ENCODE measurements around the gene LBHD2.

DNA sequence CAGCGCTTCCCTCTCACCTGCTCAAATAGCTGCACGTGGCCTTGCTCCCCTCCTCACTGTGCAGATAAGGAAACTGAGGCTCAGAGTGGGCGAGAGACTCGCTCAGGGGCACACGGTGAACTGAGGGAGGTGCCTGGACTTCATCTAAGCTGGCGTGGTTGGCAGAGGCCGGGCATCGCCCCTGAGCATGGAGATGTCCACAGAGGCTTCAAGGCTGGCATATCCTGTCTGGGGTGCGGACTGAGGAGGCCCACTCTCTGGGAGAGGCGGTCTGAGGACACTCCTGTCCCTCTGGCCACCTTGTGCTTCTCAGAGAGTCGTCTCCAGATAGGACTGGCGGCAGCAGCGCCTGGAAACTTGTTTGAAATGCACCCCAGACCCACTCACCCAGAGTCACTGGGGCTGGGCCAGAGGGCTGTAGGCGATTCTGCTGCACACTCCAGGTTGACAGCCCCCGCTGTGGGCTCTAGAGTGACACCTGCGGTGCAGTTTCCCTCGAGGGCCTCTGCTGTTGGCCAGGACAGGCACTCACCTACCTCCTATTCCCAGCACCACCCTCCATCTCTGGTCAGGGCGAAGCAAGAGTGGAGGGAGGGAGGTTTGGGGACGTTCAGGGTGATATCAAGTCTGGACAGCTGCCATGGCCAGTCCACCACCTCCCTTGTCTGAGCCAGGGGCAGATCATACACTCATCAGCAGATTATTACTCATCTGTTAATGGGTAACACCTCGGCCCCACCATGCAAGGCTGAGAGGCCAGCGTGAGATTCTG lies 11.2 kb upstream of the LBHD2 start:
- TF ChIP-seq POLR2A (IDR thresholded peaks at IDR 0.05; ENCODE audit: low read length) (no peak), GATA1 (IDR thresholded peaks at IDR 0.05; ENCODE audit: low read depth, low read length) (no peak)

Measured in erythroblast (primary cell).